GM12865 (cell line): Measurements from ENCODE around the gene EML5.

Experiments used
- DNase-seq: peaks from one replicate; pipeline ENCODE4 v3.0.0; 2010; ENCODE audit warnings: low read depth
- H3K4me3 ChIP-seq: 2 replicates; pipeline ENCODE4 v1.5.1; 2011; ENCODE audit warnings: mild to moderate bottlenecking, low read depth, low read length, control low read depth
- TF ChIP-seq, protein P1 (sequence below): IDR thresholded peaks from 2 replicates; pipeline ENCODE4 v1.5.1; 2011; ENCODE audit warnings: low read length, control low read depth, low read depth, inconsistent platforms; ENCODE audit not compliant: insufficient read depth; ENCODE audit errors: missing control alignments

The EML5 gene

DNA sequence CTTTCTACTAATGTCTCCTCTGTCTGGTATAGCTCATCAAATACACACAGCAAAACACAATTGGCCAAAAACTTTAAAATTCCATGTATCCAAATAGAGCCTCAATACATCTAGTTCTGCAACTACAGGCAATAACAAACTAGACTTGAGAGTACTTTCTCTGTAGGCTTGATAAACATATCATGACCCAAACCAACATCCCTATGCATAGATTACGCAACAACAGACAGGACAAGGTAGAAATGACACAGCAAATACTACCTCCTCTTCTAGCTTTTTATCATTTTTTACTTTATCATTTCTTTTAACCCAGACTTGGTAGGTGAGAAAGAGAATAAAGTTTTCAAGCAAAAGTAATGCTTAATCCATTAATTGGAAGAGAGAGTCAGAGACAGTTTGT, 41.8 kb downstream of the EML5 start:
- TF ChIP-seq, protein P1, sequence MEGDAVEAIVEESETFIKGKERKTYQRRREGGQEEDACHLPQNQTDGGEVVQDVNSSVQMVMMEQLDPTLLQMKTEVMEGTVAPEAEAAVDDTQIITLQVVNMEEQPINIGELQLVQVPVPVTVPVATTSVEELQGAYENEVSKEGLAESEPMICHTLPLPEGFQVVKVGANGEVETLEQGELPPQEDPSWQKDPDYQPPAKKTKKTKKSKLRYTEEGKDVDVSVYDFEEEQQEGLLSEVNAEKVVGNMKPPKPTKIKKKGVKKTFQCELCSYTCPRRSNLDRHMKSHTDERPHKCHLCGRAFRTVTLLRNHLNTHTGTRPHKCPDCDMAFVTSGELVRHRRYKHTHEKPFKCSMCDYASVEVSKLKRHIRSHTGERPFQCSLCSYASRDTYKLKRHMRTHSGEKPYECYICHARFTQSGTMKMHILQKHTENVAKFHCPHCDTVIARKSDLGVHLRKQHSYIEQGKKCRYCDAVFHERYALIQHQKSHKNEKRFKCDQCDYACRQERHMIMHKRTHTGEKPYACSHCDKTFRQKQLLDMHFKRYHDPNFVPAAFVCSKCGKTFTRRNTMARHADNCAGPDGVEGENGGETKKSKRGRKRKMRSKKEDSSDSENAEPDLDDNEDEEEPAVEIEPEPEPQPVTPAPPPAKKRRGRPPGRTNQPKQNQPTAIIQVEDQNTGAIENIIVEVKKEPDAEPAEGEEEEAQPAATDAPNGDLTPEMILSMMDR, result no peak
- no peak for DNase-seq
- H3K4me3 ChIP-seq, result no peak overlapping the region

DNA sequence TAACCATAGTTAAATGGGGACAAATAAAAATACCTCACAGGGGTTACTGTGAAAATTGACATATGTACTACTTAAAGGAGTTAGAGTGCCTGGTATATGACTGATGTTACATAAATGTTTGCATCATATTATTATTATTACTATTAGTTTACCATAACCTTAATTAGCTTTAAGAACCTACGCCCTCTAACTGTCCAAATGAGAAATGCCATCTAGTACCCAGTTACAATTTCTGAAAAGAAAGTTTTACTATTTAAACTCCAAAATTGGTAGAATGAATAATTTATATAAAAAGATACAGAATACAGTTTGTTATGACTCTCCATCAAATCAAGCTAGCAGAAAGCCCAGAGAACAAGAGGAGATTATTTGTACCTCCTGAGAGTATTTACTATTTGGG, 42.3 kb downstream of the EML5 start:
- DNase-seq, result no peak
- no peak overlapping the region for H3K4me3 ChIP-seq
- TF ChIP-seq, protein P1, result no peak

DNA sequence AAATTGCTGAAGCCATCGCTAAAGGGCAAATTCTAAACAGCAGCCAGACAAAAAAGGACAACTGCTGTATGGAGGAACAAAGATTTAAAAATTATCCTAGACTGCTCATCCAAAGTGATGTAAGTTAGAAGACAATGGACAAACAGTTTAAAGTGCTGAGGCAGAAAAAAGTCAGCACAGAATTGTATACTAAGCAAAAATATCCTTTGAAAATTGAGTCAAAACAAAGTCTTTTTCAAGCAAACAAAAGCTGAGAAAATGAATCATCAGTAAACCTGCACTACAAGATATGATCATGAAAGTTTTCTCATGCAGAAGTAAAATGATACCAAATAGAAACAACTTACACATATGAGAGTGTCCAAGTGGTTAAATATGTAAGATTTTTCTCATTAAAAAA, 43.6 kb downstream of the EML5 start:
- H3K4me3 ChIP-seq, result no peak overlapping the region
- no peak for DNase-seq
- TF ChIP-seq, protein P1, result no peak

DNA sequence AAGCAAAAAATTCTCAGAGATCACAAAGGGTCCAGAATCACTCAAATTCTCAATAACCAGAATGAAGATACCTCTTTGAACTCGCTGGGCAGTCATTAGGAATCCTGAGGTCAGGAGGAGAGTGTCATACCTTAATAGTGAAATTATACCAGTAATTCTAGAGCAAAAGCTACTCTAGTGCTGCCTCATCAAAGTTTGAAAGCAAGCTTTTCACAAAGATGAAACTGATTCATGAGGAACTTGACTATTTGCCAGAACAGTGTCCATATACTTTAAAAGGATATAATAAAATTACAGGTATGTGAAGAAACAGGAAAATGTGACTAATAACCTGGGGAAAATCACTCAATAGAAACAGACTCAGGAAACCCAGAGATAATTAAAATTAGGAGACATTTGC, 44.5 kb downstream of the EML5 start:
- TF ChIP-seq, protein P1, result no peak
- no peak for DNase-seq
- no peak overlapping the region for H3K4me3 ChIP-seq

DNA sequence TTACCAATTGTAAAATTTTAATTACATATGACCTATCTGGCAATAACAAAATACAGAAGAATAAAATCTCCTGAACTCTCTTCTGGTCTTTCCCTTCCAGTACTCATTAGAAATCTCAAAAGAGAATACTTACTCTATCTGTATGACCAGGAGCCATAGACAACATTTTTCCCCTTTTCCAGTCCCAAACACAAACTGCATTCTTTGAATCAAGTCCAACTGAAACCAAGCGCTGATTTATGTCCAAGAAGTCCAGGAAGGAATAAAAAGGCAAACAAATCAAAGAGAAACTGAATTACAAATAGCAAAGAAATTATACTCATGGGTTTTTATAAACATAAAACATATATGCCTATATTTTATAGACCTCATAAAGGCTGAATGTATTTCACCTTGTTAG, 46.7 kb downstream of the EML5 start:
- TF ChIP-seq, protein P1, result no peak
- H3K4me3 ChIP-seq, result no peak overlapping the region
- no peak for DNase-seq

DNA sequence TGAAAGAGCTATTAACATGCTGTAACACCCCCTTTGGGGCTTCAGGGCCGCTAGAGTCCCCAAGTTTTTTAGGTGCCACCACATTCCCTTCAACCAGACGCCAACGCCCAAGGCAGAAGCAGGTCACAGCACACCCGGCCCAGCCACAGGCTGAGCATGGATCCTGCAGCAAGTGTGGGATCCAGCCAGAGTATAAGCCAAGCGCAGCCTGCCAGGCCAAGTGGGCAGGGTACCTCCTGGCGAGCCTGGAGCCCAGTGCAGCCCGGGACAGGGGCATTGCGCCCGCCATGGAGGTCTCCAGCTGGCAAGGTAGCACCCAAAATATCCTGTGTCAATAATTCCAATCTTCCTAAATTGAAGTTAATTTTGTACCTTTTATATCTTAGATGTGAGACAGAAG, 55.5 kb downstream of the EML5 start:
- H3K4me3 ChIP-seq, result no peak overlapping the region
- TF ChIP-seq, protein P1, result no peak
- DNase-seq, result no peak

DNA sequence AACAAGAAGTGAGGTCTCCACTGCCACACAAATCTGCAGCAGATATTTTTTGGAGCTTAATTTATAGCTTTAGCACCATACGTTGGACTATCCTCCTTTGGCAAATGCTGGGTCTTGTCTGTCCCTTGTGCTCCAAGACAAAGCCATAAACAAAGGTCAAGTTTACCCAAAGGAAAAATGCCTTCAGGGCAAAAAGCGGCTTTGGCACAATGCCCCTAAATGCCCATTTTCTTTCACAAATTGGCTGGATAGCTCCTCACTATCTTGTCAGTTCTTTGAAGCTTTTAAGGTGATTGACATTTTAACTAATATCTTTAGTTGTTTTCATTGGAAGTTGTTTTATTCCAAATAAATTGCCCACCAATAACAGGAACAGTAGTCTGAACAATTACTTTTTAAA, 59.6 kb downstream of the EML5 start:
- DNase-seq, result no peak
- no peak overlapping the region for H3K4me3 ChIP-seq
- TF ChIP-seq, protein P1, result no peak
